Esophagus muscularis mucosa (tissue), 3 donors: Measurements from ENCODE around the gene MPEG1.

Source experiments
- CTCF ChIP-seq, 3 experiments: fragments of 200-600 bp in 2 of 3; fragments of 450-650 bp in 1 of 3; sonication (generic) in 2 of 3; IDR thresholded peaks; one replicate each; pipeline ENCODE4 v1.5.1; 2017 to 2019; ENCODE audit warnings: antibody characterized with exemption in 3 of 3, mild to moderate bottlenecking in 2 of 3, moderate library complexity in 1 of 3
- POLR2AphosphoS5 ChIP-seq, 2 donors: sonication (generic); formaldehyde crosslinking; IDR thresholded peaks; one replicate each; pipeline ENCODE4 v1.6.1; 2017; ENCODE audit warnings: antibody characterized with exemption in 2 of 2

DNA sequence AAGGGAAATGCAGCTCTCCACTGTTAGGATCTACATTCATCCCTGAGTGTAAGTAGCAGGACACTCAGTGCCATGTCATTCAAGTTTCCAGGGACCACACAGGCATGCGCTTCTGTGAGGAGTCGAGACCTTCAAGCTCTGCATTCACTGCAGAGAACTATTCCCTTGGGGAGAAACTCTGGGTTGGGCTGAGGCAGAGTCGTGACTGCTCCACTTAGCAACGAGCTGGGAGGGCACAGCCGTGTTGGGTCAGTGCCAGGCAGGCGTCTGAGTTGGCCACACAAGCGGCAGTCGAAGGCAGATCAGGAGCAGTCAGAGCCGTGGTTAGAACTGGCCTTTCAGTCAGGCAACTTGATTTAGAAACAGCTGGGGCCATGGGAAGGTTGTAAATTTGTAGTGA is 14.7 kb downstream of the MPEG1 start:
- TF ChIP-seq CTCF (IDR thresholded peaks at IDR 0.05) (no peak), POLR2AphosphoS5 (IDR thresholded peaks at IDR 0.05) (no peak)
